T-helper 17 cell (primary cell): ENCODE data around the gene CPA2. TPM values are rescaled to one million over a fixed set of nuclear protein-coding genes. Genes with fewer than 3 reads are reported as not detected.

ENCODE experiments used
- ATAC-seq: fragments of 150-1000 bp; cut with Tn5 transposase; 2 replicates; pipeline ENCODE4 v1.10.0; 2021; ENCODE audit warnings: mild to moderate bottlenecking, moderate library complexity
- DNase-seq, 3 donors: peaks; one replicate each; pipeline versions ENCODE4 v3.0.0 to v3.0.0-alpha.2; 2020 to 2021
- H3K9me3 ChIP-seq: one replicate; pipeline ENCODE4 v1.7.0; 2013; ENCODE audit warnings: low read length, mild to moderate bottlenecking; ENCODE audit not compliant: control insufficient read depth, poor library complexity, severe bottlenecking
- H3K27ac Mint-ChIP-seq: one replicate; pipeline ENCODE4 v1.8.0; 2022; ENCODE audit warnings: mild to moderate bottlenecking, moderate library complexity, mixed read lengths
- H3K27me3 Mint-ChIP-seq: one replicate; pipeline ENCODE4 v1.8.0; 2022; ENCODE audit warnings: mixed read lengths
- H3K36me3 Mint-ChIP-seq: one replicate; pipeline ENCODE4 v1.8.0; 2022; ENCODE audit warnings: low read depth, mixed read lengths
- H3K4me1 Mint-ChIP-seq: one replicate; pipeline ENCODE4 v1.8.0; 2022; ENCODE audit warnings: mild to moderate bottlenecking, mixed read lengths
- H3K4me3 Mint-ChIP-seq: one replicate; pipeline ENCODE4 v1.8.0; 2022; ENCODE audit warnings: mild to moderate bottlenecking, moderate library complexity, mixed read lengths
- total RNA-seq, 4 donors: library from RNA in 2 of 4; stranded (reverse) in 2 of 4; gene quantifications; one replicate each; pipeline ENCODE4 v1.2.3 and lab custom pipeline; 2022 to 2026

CPA2 gene
- total RNA-seq, 2 donors from 2014 or later, result not detected

GRCh38 chr7:130297628-130298543 is 31.2 kb downstream of the CPA2 start:
- DNase-seq (no peak), ATAC-seq (no peak)
- H3K4me1 Mint-ChIP-seq, result peaks cover 2% of the 10 kb centered on the region
- no peak overlapping the region for H3K4me3 Mint-ChIP-seq
- H3K27ac Mint-ChIP-seq, result no peak overlapping the region
- peaks cover 28% of the 10 kb centered on the region for H3K27me3 Mint-ChIP-seq
- H3K9me3 ChIP-seq, result no peaks in the 10 kb centered on the region
- H3K36me3 Mint-ChIP-seq, result no peaks in the 10 kb centered on the region

DNA sequence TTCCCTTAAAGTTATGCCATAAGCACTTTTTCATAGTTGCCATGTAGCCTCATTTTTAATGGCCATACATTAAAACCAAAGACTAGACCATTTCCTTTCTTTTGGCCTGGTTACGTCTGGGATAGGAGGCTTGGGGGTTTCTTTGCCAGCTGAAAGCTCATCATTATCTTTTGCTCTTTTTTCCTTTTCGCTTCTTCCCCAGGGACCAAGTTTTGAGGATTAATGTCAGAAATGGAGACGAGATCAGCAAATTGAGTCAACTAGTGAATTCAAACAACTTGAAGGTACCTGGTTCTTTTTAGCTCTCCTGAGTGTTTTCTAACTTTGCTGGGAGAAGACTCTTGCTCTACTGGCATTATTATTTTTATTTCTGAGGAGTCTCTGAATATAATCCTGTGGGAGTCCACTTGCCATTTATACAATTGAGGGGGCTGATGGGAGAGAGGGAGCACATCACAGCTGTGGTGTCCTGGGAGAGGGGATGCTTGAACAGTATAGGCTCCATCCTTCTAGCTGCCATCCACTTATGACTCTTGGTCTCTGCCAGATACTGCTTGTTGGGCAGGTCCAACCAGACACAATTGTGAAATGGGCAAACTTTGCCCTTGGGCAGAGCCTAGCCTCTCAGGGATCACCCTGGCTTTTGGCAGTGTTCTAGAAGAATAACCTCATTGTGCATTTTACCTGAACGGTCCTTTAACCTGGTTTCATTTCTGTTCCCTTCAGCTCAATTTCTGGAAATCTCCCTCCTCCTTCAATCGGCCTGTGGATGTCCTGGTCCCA is 32.1 kb downstream of the CPA2 start:
- H3K4me3 Mint-ChIP-seq, result no peak overlapping the region

GRCh38 chr7:130299866-130300265 is 33.2 kb downstream of the CPA2 start:
- Mint-ChIP-seq H3K4me3 (no peak overlapping the region), H3K27me3 (peaks cover 39% of the 10 kb centered on the region), H3K4me1 (no peaks in the 10 kb centered on the region), H3K36me3 (no peaks in the 10 kb centered on the region), H3K27ac (no peak overlapping the region)
- ATAC-seq (no peak), DNase-seq (no peak)
- no peaks in the 10 kb centered on the region for H3K9me3 ChIP-seq

More for the DNA sequence above, 32.1 kb downstream of the CPA2 start:
- Mint-ChIP-seq H3K27ac (no peak overlapping the region), H3K4me1 (peaks cover under 1% of the 10 kb centered on the region), H3K27me3 (peaks cover 31% of the 10 kb centered on the region), H3K36me3 (no peaks in the 10 kb centered on the region)
- no peaks in the 10 kb centered on the region for H3K9me3 ChIP-seq
- no peak for ATAC-seq
- no peak for DNase-seq

- no peaks in the 10 kb centered on the region for H3K4me1 Mint-ChIP-seq
- no peak overlapping the region for H3K4me3 Mint-ChIP-seq
- no peak for DNase-seq
- ATAC-seq, result no peak
- no peak overlapping the region for H3K27ac Mint-ChIP-seq
- no peaks in the 10 kb centered on the region for H3K36me3 Mint-ChIP-seq
- peaks cover 26% of the 10 kb centered on the region for H3K27me3 Mint-ChIP-seq
- H3K9me3 ChIP-seq, result no peaks in the 10 kb centered on the region
Measured at GRCh38 chr7:130301501-130302020, 34.9 kb downstream of the CPA2 start.

DNA sequence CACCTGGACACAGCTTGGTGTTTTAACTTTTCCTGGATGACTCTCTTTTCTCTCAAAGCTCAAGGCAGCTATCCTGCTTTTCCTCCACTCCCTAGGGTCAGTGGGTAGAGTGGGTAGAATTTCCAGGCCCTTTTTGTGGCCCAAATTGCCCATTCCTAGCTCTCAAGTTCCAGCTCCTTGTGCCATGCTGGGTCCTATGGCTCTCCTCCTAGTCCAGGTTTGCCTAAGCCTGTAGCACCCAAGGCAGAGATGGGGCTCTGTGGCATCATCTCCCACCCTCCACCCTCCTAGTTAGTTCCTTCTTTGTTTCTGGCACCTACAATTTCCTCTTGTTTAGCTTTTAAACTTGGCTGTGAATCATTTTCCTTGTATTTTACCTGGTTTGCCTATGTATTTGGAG is 36.0 kb downstream of the CPA2 start:
- no peak for DNase-seq
- H3K9me3 ChIP-seq, result no peaks in the 10 kb centered on the region
- H3K27me3 Mint-ChIP-seq, result peaks cover 26% of the 10 kb centered on the region
- no peaks in the 10 kb centered on the region for H3K4me1 Mint-ChIP-seq
- H3K36me3 Mint-ChIP-seq, result no peaks in the 10 kb centered on the region
- H3K4me3 Mint-ChIP-seq, result no peak overlapping the region
- ATAC-seq, result no peak
- no peak overlapping the region for H3K27ac Mint-ChIP-seq

DNA sequence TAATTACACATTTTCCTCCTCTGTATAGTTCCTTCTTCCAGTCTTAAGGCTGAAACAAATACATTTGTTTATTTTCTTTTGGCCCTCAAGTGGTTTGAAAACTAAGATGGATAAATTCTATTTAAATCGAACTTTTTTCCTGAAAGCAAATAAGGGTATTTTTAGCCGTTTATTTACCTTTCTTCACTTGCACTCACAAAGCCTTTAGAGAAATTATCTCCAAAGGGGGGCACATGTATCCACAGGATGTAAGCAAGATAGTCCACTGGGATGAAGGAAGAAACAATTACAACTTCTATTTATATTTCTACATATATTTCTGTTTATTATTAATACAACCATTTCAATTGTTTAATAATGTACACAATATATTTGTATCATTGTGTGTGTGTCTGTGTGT is 36.5 kb downstream of the CPA2 start:
- DNase-seq (no peak), ATAC-seq (no peak)
- no peaks in the 10 kb centered on the region for H3K4me1 Mint-ChIP-seq
- H3K9me3 ChIP-seq, result no peaks in the 10 kb centered on the region
- H3K27ac Mint-ChIP-seq, result no peak overlapping the region
- no peak overlapping the region for H3K4me3 Mint-ChIP-seq
- no peaks in the 10 kb centered on the region for H3K36me3 Mint-ChIP-seq
- H3K27me3 Mint-ChIP-seq, result peaks cover 26% of the 10 kb centered on the region

- Mint-ChIP-seq H3K4me1 (no peaks in the 10 kb centered on the region), H3K27me3 (peaks cover 23% of the 10 kb centered on the region), H3K4me3 (no peak overlapping the region), H3K27ac (no peak overlapping the region), H3K36me3 (no peaks in the 10 kb centered on the region)
- no peaks in the 10 kb centered on the region for H3K9me3 ChIP-seq
- ATAC-seq, result no peak
- DNase-seq, result no peak
Measured at GRCh38 chr7:130303551-130303950, 36.9 kb downstream of the CPA2 start.

- H3K4me3 Mint-ChIP-seq, result no peak overlapping the region
- no peak overlapping the region for H3K27ac Mint-ChIP-seq
- H3K36me3 Mint-ChIP-seq, result no peaks in the 10 kb centered on the region
Measured at GRCh38 chr7:130303982-130304381, 37.3 kb downstream of the CPA2 start.

DNA sequence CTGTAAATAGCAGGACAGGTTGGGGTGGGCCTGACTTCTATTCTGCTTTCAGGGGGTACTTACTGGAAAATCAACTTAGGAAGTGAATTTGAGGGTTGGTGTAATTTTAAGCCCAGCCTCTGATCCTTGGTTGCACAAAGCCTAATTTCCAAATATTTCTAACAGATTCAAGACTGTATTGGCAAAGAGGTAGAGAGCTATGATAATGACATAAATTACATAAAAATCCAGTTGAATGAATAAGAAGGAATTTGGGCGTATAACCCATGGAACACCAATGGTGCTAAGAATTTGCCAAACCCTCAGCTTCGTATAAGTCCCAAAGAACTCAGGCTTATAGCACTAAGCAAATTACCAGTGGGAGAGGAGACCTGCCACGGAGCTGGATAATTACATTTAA is 38.2 kb downstream of the CPA2 start:
- no peak overlapping the region for H3K27ac Mint-ChIP-seq
- no peaks in the 10 kb centered on the region for H3K36me3 Mint-ChIP-seq
- peaks cover 26% of the 10 kb centered on the region for H3K27me3 Mint-ChIP-seq
- no peaks in the 10 kb centered on the region for H3K9me3 ChIP-seq
- H3K4me3 Mint-ChIP-seq, result no peak overlapping the region
- ATAC-seq (no peak), DNase-seq (no peak)
- no peaks in the 10 kb centered on the region for H3K4me1 Mint-ChIP-seq

More at GRCh38 chr7:130303982-130304381, 37.3 kb downstream of the CPA2 start:
- DNase-seq (no peak), ATAC-seq (no peak)
- Mint-ChIP-seq H3K27me3 (peaks cover 18% of the 10 kb centered on the region), H3K4me1 (no peaks in the 10 kb centered on the region)
- no peaks in the 10 kb centered on the region for H3K9me3 ChIP-seq

DNA sequence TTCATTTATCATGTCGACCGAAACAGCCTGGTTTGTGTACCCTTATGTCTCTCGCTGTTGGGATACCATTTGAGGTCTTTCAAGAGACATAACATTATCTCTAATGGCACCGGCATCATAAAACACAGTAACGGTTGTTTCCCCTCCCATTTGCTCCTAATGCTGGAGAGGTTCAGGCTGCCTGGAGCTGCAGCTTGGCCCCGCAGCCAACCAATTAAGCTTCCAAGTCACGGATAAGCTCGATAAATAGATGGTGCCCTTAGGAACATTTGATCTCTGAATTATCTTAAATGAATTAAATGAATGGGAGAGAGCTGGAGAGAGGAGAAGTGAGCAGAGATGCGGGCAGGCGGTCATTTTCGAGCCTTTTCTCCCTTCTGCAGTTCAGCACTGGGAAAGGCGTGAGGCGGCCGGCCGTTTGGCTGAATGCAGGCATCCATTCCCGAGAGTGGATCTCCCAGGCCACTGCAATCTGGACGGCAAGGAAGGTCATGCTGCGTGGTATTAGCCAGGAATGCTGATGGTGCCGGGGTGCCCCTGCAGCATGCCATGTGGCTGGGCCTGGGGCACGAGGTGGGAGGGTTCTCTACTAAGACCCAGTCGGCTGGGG is 38.9 kb downstream of the CPA2 start:
- no peaks in the 10 kb centered on the region for H3K9me3 ChIP-seq
- Mint-ChIP-seq H3K36me3 (no peaks in the 10 kb centered on the region), H3K27me3 (peaks cover 28% of the 10 kb centered on the region), H3K4me1 (no peaks in the 10 kb centered on the region), H3K27ac (no peak overlapping the region), H3K4me3 (no peak overlapping the region)
- ATAC-seq (no peak), DNase-seq (no peak)

DNA sequence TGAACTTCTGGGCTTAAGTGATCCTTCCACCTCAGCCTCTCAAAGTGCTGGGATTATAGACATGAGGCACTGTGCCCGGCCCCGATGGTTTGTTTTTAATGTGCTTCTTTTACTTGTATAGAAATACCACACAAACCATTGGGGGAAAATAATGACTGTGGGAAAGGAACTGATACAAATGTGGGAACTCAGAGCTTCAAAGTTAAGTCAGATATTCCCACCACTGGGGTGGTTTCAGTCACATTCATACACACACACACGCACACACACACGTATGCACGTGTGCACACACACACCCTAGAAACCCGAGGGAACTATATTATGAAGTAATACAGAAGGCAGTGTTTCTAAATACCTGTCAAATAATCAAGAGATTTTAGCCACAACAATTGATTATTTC is 43.3 kb downstream of the CPA2 start:
- Mint-ChIP-seq H3K4me3 (no peak overlapping the region), H3K4me1 (no peaks in the 10 kb centered on the region), H3K27ac (no peak overlapping the region), H3K36me3 (no peaks in the 10 kb centered on the region), H3K27me3 (peaks cover 10% of the 10 kb centered on the region)
- ATAC-seq (no peak), DNase-seq (no peak)
- no peaks in the 10 kb centered on the region for H3K9me3 ChIP-seq

GRCh38 chr7:130314305-130314704 is 47.6 kb downstream of the CPA2 start:
- H3K9me3 ChIP-seq, result no peaks in the 10 kb centered on the region
- DNase-seq, result no peak
- no peaks in the 10 kb centered on the region for H3K4me1 Mint-ChIP-seq
- H3K36me3 Mint-ChIP-seq, result no peaks in the 10 kb centered on the region
- peaks cover 7% of the 10 kb centered on the region for H3K27me3 Mint-ChIP-seq
- H3K27ac Mint-ChIP-seq, result no peak overlapping the region
- no peak for ATAC-seq
- H3K4me3 Mint-ChIP-seq, result no peak overlapping the region

DNA sequence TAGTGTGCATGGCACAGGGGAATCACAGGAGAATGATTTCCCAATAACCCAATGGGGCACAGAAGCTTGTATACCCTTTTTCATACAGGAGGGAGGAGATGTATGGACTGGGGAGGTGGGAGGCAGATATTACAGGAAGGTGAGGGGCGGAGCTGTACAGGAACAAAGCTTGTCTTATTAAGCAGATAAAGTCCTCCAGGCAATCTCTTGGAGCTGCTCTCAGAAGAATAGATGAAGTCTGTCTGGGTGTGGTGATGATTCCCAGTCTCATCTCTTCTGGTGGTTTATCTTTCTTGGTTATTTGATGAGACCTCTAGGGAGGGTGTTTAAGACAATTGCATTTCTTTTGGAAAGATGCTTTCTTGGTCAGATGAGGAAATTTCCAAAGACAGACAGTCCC is 52.9 kb downstream of the CPA2 start:
- Mint-ChIP-seq H3K27ac (no peak overlapping the region), H3K4me1 (no peaks in the 10 kb centered on the region), H3K4me3 (no peak overlapping the region), H3K36me3 (no peaks in the 10 kb centered on the region), H3K27me3 (no peaks in the 10 kb centered on the region)
- DNase-seq (no peak), ATAC-seq (no peak)
- H3K9me3 ChIP-seq, result no peaks in the 10 kb centered on the region
